Osteoblast (primary cell): Measurements from ENCODE around the gene PKN2. TPM values are rescaled to one million over a fixed set of nuclear protein-coding genes. Genes with fewer than 3 reads are reported as not detected.
"Not testable (repeated sequence)": the region's sequence is repeated elsewhere in the genome, so short reads cannot be mapped to it uniquely, and the experiment has no call there.

ENCODE experiments used
- DNase-seq: peaks from one replicate; pipeline ENCODE4 v3.0.0; 2011; ENCODE audit warnings: low spot score, mixed read lengths; ENCODE audit not compliant: insufficient read length; ENCODE audit errors: missing footprints
- H2AFZ ChIP-seq: 2 replicates; pipeline ENCODE4 v1.6.0; 2011; ENCODE audit warnings: mild to moderate bottlenecking, low read length
- H3K27ac ChIP-seq: 2 replicates; pipeline ENCODE4 v1.5.1; 2011; ENCODE audit warnings: mild to moderate bottlenecking, low read depth, low read length, moderate library complexity
- H3K27me3 ChIP-seq: 2 replicates; pipeline ENCODE4 v1.6.0; 2012; ENCODE audit warnings: mild to moderate bottlenecking, control low read depth, inconsistent platforms, low read length, moderate library complexity; ENCODE audit not compliant: insufficient read depth
- H3K36me3 ChIP-seq: 2 replicates; pipeline ENCODE4 v1.5.1; 2011; ENCODE audit warnings: mild to moderate bottlenecking, low read length, control low read depth, moderate library complexity; ENCODE audit not compliant: insufficient read depth
- H3K4me1 ChIP-seq: 2 replicates; pipeline ENCODE4 v1.5.1; 2011; ENCODE audit warnings: mild to moderate bottlenecking, low read length, control low read depth, moderate library complexity; ENCODE audit not compliant: insufficient read depth
- H3K4me2 ChIP-seq: 2 replicates; pipeline ENCODE4 v1.6.0; 2011; ENCODE audit warnings: mild to moderate bottlenecking, low read length; ENCODE audit not compliant: insufficient read depth
- H3K4me3 ChIP-seq: fragments of 200-600 bp; sonication (generic); 3 replicates; pipeline ENCODE4 v1.5.1; 2012; ENCODE audit warnings: mild to moderate bottlenecking, low read length, inconsistent platforms; ENCODE audit not compliant: insufficient read depth
- H3K79me2 ChIP-seq: 2 replicates; pipeline ENCODE4 v1.6.0; 2012; ENCODE audit warnings: mild to moderate bottlenecking, low read length, control low read depth, inconsistent platforms; ENCODE audit not compliant: insufficient read depth
- H3K9me3 ChIP-seq: 2 replicates; pipeline ENCODE4 v1.5.1; 2011; ENCODE audit warnings: low read depth, low read length, control low read depth
- H4K20me1 ChIP-seq: 2 replicates; pipeline ENCODE4 v1.6.0; 2012; ENCODE audit warnings: mild to moderate bottlenecking, low read length, control low read depth; ENCODE audit not compliant: insufficient read depth
- total RNA-seq: library from RNA; depleted of rRNA; stranded (reverse); fragments of >200 nt; gene quantifications from 2 replicates; pipeline ENCODE4 v1.2.3, GENCODE V29; 2012
- TF ChIP-seq, protein P1 (sequence below): IDR thresholded peaks from 2 replicates; pipeline ENCODE4 v1.5.1; 2011; ENCODE audit warnings: mild to moderate bottlenecking, low read depth, low read length, moderate library complexity; ENCODE audit errors: extremely low read depth

PKN2 gene
- total RNA-seq, 1 donor: 43.4 TPM

DNA sequence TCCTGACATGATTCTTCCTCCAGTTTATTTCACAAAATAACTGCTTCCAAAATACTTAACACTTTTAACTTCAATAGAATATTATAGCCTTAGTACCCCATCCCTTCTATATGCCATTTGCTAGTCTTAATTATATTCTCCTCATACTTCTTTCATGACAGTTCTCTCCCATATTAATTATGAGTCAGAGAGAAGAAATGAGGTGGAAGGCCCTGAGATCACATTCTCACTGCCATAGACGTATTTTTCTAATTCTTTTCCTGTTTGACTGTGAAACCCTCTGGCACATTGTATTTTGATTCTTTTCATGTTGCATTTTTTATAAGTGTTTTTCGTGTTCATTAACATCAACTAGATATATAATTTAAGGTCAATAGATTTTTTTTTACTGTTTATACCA lies 118.9 kb downstream of the PKN2 start:
- peaks cover 17% of the 10 kb centered on the region for H3K4me1 ChIP-seq
- no peak for DNase-seq
- no peaks in the 10 kb centered on the region for H4K20me1 ChIP-seq
- TF ChIP-seq, protein P1, sequence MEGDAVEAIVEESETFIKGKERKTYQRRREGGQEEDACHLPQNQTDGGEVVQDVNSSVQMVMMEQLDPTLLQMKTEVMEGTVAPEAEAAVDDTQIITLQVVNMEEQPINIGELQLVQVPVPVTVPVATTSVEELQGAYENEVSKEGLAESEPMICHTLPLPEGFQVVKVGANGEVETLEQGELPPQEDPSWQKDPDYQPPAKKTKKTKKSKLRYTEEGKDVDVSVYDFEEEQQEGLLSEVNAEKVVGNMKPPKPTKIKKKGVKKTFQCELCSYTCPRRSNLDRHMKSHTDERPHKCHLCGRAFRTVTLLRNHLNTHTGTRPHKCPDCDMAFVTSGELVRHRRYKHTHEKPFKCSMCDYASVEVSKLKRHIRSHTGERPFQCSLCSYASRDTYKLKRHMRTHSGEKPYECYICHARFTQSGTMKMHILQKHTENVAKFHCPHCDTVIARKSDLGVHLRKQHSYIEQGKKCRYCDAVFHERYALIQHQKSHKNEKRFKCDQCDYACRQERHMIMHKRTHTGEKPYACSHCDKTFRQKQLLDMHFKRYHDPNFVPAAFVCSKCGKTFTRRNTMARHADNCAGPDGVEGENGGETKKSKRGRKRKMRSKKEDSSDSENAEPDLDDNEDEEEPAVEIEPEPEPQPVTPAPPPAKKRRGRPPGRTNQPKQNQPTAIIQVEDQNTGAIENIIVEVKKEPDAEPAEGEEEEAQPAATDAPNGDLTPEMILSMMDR: no peak
- H3K27me3 ChIP-seq: no peaks in the 10 kb centered on the region
- H3K4me2 ChIP-seq: peak overlapping the region; percentile 9
- H3K36me3 ChIP-seq: peaks cover 36% of the 10 kb centered on the region
- H3K79me2 ChIP-seq: no peaks in the 10 kb centered on the region
- H3K4me3 ChIP-seq: no peak overlapping the region
- H3K27ac ChIP-seq: peak overlapping the region; percentile 66
- H3K9me3 ChIP-seq: no peaks in the 10 kb centered on the region
- no peak overlapping the region for H2AFZ ChIP-seq

DNA sequence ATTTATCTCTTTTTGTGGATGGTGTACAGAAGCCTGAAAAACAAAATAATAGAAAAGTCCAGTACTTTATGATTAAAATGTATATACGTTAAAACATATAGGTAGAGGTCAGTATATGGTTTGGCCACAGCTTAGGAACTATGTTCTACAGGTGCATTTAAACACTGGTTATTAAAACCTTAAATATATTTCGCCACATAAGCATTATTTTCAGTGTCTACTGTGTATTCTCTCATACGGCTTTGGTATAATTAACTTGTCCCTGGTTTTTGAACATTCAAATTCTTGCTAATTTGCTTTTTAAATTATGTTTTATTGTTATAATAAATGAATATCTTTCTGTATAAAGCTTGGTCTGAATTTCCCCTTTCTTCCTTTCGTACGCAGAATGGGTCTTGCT lies 119.4 kb downstream of the PKN2 start:
- no peak for DNase-seq
- H3K27me3 ChIP-seq: no peaks in the 10 kb centered on the region
- no peaks in the 10 kb centered on the region for H4K20me1 ChIP-seq
- H3K4me1 ChIP-seq: peaks cover 17% of the 10 kb centered on the region
- H3K9me3 ChIP-seq: no peaks in the 10 kb centered on the region
- peaks cover 36% of the 10 kb centered on the region for H3K36me3 ChIP-seq
- peak overlapping the region; percentile 9 for H3K4me2 ChIP-seq
- H3K79me2 ChIP-seq: no peaks in the 10 kb centered on the region
- peak overlapping the region; percentile 66 for H3K27ac ChIP-seq
- H3K4me3 ChIP-seq: no peak overlapping the region
- TF ChIP-seq, protein P1: no peak
- no peak overlapping the region for H2AFZ ChIP-seq

DNA sequence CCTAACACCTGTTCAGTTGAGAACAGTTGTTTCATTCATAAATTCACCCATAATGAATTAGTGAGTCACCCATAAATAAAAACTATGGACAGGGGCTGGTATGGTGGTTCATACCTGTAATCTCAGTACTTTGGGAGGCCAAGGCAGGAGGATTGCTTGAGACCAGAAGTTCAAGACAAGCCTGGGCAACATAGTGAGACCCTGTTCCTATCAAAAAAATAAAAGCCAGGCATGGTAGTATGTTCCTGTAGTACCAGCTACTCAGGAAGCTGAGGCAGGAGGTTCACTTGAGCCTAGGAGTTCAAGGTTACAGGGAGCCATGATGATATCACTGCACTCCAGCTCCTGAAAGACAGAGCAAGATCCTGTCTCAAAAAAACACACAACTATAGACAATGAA lies 128.3 kb downstream of the PKN2 start:
- H3K9me3 ChIP-seq: no peaks in the 10 kb centered on the region
- H3K79me2 ChIP-seq: no peaks in the 10 kb centered on the region
- H4K20me1 ChIP-seq: no peaks in the 10 kb centered on the region
- H3K4me3 ChIP-seq: no peak overlapping the region
- TF ChIP-seq, protein P1: no peak
- no peak overlapping the region for H2AFZ ChIP-seq
- no peak for DNase-seq
- no peaks in the 10 kb centered on the region for H3K27me3 ChIP-seq
- H3K27ac ChIP-seq: no peak overlapping the region
- no peak overlapping the region for H3K4me2 ChIP-seq
- peaks cover 15% of the 10 kb centered on the region for H3K36me3 ChIP-seq
- H3K4me1 ChIP-seq: no peaks in the 10 kb centered on the region

DNA sequence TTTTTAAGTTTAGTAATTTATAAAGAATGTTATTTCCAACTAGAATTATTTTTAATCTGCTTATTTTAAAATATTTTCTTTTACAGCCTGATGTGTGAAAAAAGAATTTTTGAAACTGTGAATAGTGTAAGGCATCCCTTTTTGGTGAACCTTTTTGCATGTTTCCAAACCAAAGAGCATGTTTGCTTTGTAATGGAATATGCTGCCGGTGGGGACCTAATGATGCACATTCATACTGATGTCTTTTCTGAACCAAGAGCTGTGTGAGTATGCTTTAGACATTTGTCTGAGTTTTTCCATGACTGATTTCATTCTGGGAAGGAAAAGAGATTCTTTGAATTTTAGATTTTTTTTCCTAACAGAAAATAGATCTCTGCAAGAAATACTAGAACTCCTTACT lies 129.4 kb downstream of the PKN2 start:
- Histone ChIP-seq H3K79me2 (no peaks in the 10 kb centered on the region), H3K36me3 (peaks cover 13% of the 10 kb centered on the region), H3K4me1 (no peaks in the 10 kb centered on the region), H3K27me3 (no peaks in the 10 kb centered on the region), H2AFZ (no peak overlapping the region), H3K27ac (peak overlapping the region; percentile 27), H3K9me3 (no peaks in the 10 kb centered on the region), H4K20me1 (no peaks in the 10 kb centered on the region), H3K4me3 (no peak overlapping the region), H3K4me2 (no peak overlapping the region)
- no peak for DNase-seq
- TF ChIP-seq, protein P1: no peak

DNA sequence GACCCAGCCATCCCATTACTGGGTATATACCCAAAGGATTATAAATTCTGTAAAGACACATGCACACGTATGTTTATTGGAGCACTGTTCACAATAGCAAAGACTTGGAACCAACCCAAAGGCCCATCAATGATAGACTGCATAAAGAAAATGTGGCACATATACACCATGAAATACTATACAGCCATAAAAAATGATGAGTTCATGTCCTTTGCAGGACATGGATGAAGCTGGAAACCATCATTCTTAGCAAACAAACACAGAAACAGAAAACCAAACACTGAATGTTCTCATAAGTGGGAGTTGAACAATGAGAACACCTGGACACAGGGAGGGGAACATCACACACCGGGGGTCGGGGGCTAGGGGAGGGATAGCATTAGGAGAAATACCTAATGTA lies 135.6 kb downstream of the PKN2 start:
- not testable (repeated sequence) for H3K4me2 ChIP-seq, H3K9me3 ChIP-seq, H3K27me3 ChIP-seq, H3K4me3 ChIP-seq, H3K4me1 ChIP-seq, H4K20me1 ChIP-seq, DNase-seq, H3K36me3 ChIP-seq, H3K79me2 ChIP-seq, H3K27ac ChIP-seq, H2AFZ ChIP-seq
